HUES6 (cell line): Measurements from ENCODE around the gene BAIAP2L1.

Experiments used
- H3K27ac ChIP-seq: 2 replicates; pipeline ENCODE4 v1.7.0; 2013; ENCODE audit warnings: low read depth, mild to moderate bottlenecking, low read length, inconsistent platforms
- H3K27me3 ChIP-seq: 2 replicates; pipeline ENCODE4 v1.6.1; 2013; ENCODE audit warnings: low read length; ENCODE audit not compliant: control insufficient read depth, insufficient read depth
- H3K36me3 ChIP-seq: 2 replicates; pipeline ENCODE4 v1.6.1; 2013; ENCODE audit warnings: low read length; ENCODE audit not compliant: control insufficient read depth, insufficient read depth
- H3K4me1 ChIP-seq: 2 replicates; pipeline ENCODE4 v1.6.1; 2013; ENCODE audit warnings: low read length; ENCODE audit not compliant: control insufficient read depth, insufficient read depth
- H3K4me3 ChIP-seq: 2 replicates; pipeline ENCODE4 v1.5.1; 2013; ENCODE audit warnings: low read depth, low read length
- H3K9ac ChIP-seq: one replicate; pipeline ENCODE4 v1.6.1; 2013; ENCODE audit warnings: mild to moderate bottlenecking, low read length
- H3K9me3 ChIP-seq: 2 replicates; pipeline ENCODE4 v1.6.1; 2013; ENCODE audit warnings: low read depth, low read length; ENCODE audit not compliant: control insufficient read depth, insufficient read depth

BAIAP2L1 gene

GRCh38 chr7:98358706-98359105, 42.2 kb downstream of the BAIAP2L1 start:
- H3K36me3 ChIP-seq = no peaks in the 10 kb centered on the region
- no peak overlapping the region for H3K27ac ChIP-seq
- H3K4me3 ChIP-seq = no peak overlapping the region
- no peaks in the 10 kb centered on the region for H3K27me3 ChIP-seq
- no peaks in the 10 kb centered on the region for H3K9me3 ChIP-seq
- no peak overlapping the region for H3K9ac ChIP-seq
- H3K4me1 ChIP-seq = peaks cover 38% of the 10 kb centered on the region

- H3K27ac ChIP-seq = no peak overlapping the region
- no peaks in the 10 kb centered on the region for H3K9me3 ChIP-seq
- H3K9ac ChIP-seq = no peak overlapping the region
- H3K4me3 ChIP-seq = no peak overlapping the region
- no peaks in the 10 kb centered on the region for H3K36me3 ChIP-seq
- peaks cover 34% of the 10 kb centered on the region for H3K4me1 ChIP-seq
- H3K27me3 ChIP-seq = no peaks in the 10 kb centered on the region
Measured at GRCh38 chr7:98357751-98358161, 43.1 kb downstream of the BAIAP2L1 start.

- Histone ChIP-seq H3K4me3 (no peak overlapping the region), H3K27me3 (no peaks in the 10 kb centered on the region), H3K36me3 (no peaks in the 10 kb centered on the region), H3K9me3 (no peaks in the 10 kb centered on the region), H3K27ac (no peak overlapping the region; the same call in 1 of the 2 replicates), H3K9ac (no peak overlapping the region), H3K4me1 (peaks cover 15% of the 10 kb centered on the region)
Measured at GRCh38 chr7:98355250-98355538, 45.7 kb downstream of the BAIAP2L1 start.

DNA sequence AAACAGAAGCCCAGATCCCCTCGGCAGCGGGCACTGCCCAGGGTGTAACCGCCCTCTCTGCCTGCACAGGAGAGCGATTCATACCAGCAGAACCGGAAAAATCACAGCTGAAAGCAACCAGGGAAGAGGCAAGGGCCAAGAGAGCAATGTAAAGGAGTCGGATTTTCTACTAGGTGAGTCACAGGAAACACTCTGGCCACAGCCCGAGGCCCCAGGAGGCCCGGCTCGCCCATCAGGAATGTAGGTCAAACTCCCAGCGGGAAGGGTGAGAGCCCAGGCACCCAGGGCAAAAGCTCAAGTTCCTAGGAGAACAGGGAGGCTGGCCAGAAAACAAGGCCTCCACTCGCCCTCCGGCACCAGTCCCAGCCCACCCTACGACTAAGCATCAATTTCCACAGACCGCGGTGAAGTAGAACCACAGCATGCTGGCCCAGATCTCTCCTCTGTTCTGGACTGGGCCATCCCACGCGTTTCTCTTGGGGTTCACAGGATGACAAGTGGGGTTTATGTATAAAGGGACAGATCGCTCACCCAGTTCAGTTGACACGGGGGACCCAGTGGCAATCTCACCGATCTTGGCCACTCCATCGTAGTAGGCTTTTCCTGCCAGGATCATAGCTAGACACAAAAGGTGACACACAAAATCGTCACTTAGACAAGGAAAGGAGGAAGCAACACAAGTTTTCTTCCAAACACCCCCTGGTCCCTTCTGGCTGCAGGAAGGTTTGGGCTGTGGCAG, 46.2 kb downstream of the BAIAP2L1 start:
- Histone ChIP-seq H3K9ac (peak overlapping the region; percentile 39), H3K4me1 (peaks cover 13% of the 10 kb centered on the region), H3K4me3 (no peak overlapping the region), H3K9me3 (no peaks in the 10 kb centered on the region), H3K27ac (peak overlapping the region; percentile 70), H3K36me3 (no peaks in the 10 kb centered on the region), H3K27me3 (no peaks in the 10 kb centered on the region)

DNA sequence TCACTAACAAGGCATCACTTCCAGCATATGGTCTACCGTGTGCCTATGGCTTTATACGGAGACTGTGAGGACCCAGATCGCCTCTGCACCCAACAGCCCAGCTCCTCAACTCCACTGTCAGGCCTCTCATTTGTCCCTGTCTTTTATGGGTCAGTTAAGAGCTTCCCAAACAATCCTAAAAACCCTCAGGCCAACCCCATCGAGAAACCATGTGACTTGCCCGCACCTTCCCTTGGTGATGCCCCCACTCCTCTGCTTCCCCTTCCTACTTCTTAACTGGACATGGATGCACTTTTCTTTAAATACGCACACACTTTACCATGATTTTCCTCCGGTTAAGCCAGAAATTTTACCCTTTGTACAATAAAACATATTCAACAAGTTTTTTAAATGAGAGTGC, 46.8 kb downstream of the BAIAP2L1 start:
- no peaks in the 10 kb centered on the region for H3K27me3 ChIP-seq
- H3K36me3 ChIP-seq = no peaks in the 10 kb centered on the region
- peak overlapping the region; percentile 70 for H3K27ac ChIP-seq
- H3K4me1 ChIP-seq = peaks cover 13% of the 10 kb centered on the region
- peak overlapping the region; percentile 39 for H3K9ac ChIP-seq
- no peaks in the 10 kb centered on the region for H3K9me3 ChIP-seq
- no peak overlapping the region for H3K4me3 ChIP-seq

DNA sequence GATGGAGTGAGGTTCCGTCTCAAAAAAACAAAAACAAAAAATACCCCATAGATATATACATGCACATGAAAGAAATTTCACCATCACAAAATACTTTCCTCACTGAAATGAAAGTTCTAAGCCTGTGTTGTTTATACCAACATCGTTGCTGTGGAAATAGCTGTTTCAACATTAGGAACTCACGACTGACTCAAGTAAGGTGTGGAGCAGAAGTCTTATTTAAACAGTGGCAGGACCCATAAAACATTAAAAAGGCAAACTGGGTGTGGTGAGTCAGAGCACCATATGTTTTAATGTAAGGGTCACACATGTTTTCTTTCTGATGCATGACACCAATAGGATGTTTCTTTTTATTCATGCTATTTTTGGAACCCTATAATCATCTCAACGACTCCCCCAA, 48.3 kb downstream of the BAIAP2L1 start:
- Histone ChIP-seq H3K4me1 (peaks cover 13% of the 10 kb centered on the region), H3K27ac (no peak overlapping the region), H3K36me3 (no peaks in the 10 kb centered on the region)

GRCh38 chr7:98351136-98351535, 49.8 kb downstream of the BAIAP2L1 start:
- Histone ChIP-seq H3K36me3 (no peaks in the 10 kb centered on the region), H3K9me3 (no peaks in the 10 kb centered on the region), H3K4me3 (no peak overlapping the region), H3K4me1 (peaks cover 13% of the 10 kb centered on the region), H3K27ac (no peak overlapping the region), H3K27me3 (no peaks in the 10 kb centered on the region), H3K9ac (no peak overlapping the region)

More for the DNA sequence above, 48.3 kb downstream of the BAIAP2L1 start:
- no peak overlapping the region for H3K9ac ChIP-seq
- no peak overlapping the region for H3K4me3 ChIP-seq
- H3K27me3 ChIP-seq = no peaks in the 10 kb centered on the region
- no peaks in the 10 kb centered on the region for H3K9me3 ChIP-seq

GRCh38 chr7:98348726-98349474, 52.0 kb downstream of the BAIAP2L1 start:
- Histone ChIP-seq H3K36me3 (no peaks in the 10 kb centered on the region), H3K4me3 (no peak overlapping the region), H3K4me1 (peaks cover under 1% of the 10 kb centered on the region; the same call in 1 of the 2 replicates), H3K9ac (no peak overlapping the region), H3K27ac (no peak overlapping the region), H3K27me3 (no peaks in the 10 kb centered on the region), H3K9me3 (no peaks in the 10 kb centered on the region)

- Histone ChIP-seq H3K27ac (no peak overlapping the region), H3K27me3 (no peaks in the 10 kb centered on the region), H3K4me1 (no peaks in the 10 kb centered on the region), H3K9ac (no peak overlapping the region), H3K36me3 (no peaks in the 10 kb centered on the region), H3K4me3 (no peak overlapping the region), H3K9me3 (no peaks in the 10 kb centered on the region)
Measured at GRCh38 chr7:98346515-98347069, 54.3 kb downstream of the BAIAP2L1 start.

DNA sequence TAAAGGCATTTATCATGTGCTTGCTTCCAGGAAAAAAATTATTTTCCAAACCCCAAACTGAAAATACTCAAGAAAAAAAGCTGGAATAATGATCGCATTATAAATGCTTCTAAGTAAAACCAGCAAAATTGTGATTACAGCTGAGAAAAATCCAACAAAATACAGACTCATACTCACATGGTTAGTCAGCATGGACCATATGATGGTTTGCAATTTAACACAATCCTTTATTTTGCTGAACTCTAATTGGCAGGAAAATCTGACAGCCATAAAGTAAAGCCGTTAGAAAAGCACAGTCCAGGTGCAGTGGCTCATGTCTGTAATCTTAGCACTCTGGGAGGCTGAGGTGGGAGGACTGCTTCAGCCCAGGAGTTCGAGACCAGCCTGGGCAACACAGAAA, 59.8 kb downstream of the BAIAP2L1 start:
- Histone ChIP-seq H3K27ac (no peak overlapping the region), H3K36me3 (no peaks in the 10 kb centered on the region), H3K27me3 (no peaks in the 10 kb centered on the region), H3K4me3 (no peak overlapping the region), H3K9ac (no peak overlapping the region), H3K4me1 (no peaks in the 10 kb centered on the region), H3K9me3 (no peaks in the 10 kb centered on the region)

DNA sequence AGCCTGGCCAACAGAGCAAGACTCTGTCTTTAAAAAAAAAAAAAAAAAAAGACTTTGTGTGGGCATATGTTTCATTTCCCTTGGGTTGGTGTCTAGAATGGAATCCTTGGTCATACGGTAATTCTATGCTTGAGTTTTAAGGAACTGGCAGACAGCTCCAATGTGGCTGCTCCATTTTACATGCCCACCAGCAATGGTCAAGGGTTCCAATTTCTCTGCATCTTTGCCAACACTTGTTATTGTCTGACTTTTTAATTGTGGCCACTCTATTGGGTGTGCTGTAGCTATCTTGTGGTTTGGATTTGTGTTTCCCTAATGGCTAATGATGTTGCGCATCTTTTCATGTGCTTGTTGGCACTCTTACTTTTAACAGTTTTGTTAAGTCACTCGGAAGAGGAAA, 61.8 kb downstream of the BAIAP2L1 start:
- Histone ChIP-seq H3K4me1 (no peaks in the 10 kb centered on the region), H3K36me3 (no peaks in the 10 kb centered on the region), H3K27ac (no peak overlapping the region), H3K27me3 (no peaks in the 10 kb centered on the region), H3K9me3 (no peaks in the 10 kb centered on the region), H3K4me3 (no peak overlapping the region), H3K9ac (no peak overlapping the region)
